NCI-H510A treated with DMSO at 0.1 percent for 48 hours (cell line): ENCODE results near the gene KANK4.
"Not testable (repeated sequence)": the region's sequence is repeated elsewhere in the genome, so short reads cannot be mapped to it uniquely, and the experiment has no call there.

Source experiments
- DNase-seq: peaks from one replicate; lab custom pipeline; 2025; lab: John Stamatoyannopoulos, UW

KANK4 gene

DNA sequence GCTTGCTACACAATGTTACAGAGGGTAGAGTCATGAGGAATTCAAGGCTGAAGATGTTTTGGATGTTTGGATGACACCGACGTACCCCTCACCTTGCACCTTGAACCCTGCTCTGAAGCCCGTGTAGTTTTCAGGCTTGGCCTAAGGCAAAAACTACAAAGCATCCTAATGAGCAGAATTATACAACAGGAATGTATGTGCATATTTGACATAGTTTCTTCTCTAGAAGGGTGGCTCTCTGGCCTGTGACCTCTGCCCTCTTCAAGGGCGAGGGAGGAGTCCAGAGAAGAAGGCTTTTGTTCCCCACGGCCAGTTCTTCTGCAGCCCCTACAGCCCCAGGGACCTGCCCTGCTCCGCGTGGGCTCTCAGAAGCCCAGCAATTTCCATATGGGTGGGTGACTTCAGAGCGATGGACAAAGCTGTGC is 81.3 kb downstream of the KANK4 start:
- no peak for DNase-seq

DNA sequence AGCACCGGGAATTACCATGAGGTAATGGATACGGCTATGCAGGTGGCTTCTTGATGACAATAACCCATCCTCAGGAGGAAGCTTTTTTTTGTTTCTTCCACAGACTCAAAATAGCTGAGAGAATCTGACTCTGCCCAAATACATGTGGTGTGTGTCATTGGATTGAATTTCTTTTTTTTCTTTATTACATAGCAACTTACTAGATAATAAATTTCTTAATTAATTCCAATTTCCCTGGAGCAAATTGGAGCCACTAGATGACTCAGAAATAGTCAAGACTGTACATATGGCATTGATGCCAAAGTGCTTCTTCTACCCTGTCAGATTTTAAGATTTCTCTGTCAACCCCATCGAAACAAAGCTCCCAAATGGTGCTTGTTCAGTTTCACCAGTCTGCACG is 81.9 kb downstream of the KANK4 start:
- DNase-seq, result no peak

DNA sequence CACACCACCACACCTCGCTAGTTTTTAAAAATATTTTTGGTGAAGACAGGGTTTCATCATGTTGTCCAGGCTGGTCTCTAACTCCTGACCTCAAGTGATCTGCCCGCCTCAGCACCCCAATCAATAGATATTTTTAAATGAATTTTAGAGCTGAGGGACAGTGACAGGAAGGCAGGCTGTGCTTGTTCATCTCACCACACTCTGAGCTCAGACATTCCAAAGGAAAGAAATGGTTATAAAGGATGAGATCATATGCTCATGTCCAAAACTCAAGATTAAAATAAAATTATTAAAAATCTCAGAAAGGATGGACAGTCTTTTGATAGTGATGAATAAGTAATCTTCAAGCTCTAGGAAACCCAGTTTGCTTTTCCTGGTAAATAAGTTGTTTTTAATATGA is 83.7 kb downstream of the KANK4 start:
- no peak for DNase-seq

DNA sequence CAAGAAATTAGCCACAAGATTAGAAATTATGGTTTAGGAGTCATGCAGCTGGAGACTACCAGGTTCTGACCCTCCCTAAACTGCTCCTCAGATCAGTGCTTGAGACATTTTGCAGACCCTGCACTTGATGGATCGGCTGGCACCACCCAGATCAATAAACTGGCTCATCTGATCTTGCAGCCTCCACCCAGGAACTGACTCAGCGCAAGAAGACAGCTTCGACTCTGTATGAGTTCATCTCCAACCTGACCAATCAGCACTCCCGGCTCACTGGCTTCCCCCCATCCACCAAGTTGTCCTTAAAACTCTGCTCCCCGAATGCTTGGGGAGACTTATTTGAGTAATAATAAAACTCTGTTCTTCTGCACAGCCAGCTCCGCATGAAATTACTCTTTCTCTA is 84.5 kb downstream of the KANK4 start:
- no peak for DNase-seq

DNA sequence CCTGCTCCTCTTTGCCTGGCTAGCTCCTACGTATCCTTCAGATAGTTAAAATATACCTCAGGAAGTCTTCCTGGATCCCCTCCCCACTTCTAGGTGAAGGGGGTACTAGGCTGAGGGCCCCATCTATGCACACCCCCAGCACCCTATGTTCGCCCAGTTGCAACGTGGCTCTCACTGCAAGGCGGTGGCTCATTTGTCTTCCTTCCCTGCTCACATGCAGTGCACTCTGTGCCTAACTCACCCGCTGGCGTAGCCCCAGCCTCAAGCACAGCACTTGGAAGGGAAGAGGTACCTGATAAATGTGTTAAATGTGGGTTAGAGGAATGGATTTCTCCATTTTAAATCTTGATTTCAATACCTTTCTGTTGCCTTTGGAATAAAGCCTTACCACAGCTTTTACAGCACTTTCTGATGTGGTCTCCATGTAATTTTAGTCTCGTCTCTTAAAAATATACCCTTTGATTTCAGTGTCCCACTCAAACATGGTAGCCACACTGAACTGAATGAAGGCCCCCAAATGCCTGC is 85.2 kb downstream of the KANK4 start:
- no peak for DNase-seq

DNA sequence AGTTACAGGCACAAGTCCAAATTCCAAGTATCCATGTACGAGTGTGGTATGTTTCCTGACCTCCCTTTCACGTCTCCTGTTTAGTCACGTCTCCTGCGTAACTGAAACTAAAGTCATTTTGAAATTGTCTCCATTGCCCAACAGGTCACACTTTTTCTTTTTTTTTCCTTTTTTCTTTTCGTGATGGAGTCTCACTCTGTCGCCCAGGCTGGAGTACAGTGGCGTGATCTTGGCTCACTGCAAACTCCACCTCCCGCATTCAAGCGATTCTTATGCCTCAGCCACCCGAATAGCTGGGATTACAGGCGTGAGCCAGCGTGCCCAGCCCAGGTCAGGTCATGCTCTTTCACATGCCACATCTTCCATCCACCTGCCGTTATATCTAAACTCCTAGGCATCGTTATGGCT is 86.4 kb downstream of the KANK4 start:
- DNase-seq, result no peak

DNA sequence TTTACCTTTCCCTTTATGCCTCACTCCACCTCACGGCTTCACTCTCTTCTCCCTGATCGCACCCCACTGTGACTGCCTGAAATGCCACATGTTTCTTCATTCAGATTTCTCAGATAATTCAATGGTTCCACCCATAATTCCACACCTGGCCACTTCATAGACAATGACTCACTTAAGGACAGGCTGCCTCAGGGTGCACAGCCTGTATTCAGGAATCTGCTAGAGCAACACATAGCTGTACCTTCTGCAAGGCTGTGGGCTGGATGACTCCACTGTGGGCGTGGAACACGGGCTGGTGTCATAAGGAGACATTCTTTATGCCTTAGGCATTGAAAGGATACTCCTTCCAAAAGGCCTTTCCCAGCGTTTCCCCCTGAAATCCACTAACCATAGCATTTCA is 88.5 kb downstream of the KANK4 start:
- no peak for DNase-seq

DNA sequence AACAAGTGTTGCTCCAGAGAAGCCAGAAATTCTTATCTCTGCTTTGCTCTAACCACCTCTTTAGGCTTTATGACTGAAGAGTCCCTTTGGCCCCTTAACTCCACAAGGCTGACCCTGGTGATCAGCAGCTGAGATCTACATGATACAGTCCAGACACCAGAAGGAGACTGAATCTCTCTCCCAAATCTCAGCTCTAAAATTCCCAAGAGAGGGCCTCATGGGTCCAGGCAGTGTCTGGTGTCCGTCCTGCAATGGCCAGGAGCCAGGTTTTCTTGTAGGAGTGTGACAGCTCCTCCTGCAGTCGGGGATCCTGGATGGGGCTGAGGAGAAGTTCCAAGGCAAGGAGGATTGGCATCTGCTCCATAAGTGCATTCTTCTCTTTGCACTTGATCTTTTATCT is 89.3 kb downstream of the KANK4 start:
- no peak for DNase-seq

DNA sequence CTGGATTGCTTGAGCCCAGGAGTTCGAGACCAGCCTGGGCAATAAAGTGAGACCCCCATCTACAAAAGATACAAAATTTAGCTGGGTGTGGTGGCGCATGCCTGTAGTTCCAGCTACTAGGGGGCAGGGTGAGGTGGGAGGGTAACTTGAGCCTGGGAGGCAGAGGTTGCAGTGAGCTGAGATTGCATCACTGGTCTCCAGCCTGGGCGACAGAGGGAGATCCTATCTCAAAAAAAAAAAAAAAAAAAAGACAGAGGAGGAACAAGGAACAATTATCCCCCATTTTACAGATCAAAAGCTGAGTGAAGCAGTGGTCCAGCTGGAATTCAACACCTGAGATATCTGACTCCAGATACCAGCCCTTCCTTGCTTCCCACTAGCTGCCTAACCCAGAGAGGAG is 89.8 kb downstream of the KANK4 start:
- DNase-seq, result no peak

DNA sequence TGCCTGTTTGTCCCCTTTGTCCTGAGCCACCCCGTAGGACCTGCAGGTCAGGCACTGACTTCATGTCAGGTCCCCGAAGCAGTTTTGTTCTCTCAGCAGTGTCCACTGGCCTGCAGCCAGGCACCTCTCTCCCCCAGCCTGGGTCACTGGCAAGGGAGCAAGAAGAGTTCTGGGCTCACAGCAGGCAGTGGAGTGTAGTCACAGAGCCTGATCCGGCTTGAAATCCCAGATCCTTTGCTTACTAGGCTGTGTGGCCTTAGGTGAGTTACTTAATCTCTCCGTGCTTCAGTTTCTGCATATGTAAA is 90.4 kb downstream of the KANK4 start:
- no peak for DNase-seq

DNA sequence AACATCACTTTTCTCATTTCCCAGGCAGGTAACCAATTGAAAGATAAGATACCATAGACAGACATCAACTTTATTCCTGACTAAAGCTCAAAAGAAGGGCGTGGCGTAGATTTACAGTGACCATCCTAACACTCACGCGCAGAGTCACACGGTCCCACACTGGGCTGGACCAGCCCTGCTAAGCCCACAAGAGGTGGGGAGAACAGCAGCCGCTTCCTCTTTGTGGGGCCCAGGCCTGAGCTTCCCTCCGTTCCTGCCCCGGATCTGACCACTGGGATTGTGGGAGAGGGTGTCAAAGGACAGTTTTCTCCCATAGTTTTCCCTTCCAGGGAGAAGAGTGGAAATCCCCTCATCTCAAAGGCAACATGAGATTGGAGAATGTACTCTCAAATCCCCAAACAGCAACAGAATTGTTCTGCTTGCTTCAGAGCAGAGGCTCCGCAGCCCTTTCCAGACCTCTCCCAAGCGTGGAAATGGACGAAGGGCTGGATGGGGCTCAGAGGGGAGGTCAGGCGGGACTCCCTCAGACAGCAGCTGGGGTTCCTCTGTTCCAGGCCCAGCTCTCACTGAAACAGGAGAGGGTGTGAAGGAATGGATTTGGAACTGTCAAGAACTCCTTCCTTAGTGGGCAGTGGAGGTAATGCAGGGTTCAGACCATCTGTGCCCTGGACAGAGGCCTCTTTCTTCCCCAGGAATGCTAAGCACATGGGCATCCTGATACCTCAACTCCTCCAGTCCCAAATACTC is 90.9 kb downstream of the KANK4 start:
- DNase-seq, result no peak

DNA sequence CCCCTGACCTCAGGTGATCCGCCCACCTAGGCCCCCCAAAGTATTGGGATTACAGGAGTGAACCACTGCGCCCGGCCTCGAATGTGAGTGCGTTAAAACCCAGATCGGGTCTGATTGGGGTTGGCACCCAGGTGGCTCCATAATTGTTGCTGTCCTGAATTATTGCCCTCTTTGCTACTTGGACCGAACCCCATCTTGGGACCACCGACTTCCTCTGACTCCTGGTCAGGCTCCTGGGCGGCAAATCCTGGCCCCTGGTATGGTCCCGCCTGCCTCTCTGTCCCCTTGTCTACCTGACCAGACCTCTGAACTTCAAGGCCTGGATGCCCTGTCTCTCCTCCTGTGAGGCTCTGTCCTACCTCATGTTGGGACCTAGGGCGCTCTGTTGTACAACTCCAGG is 91.7 kb downstream of the KANK4 start:
- no peak for DNase-seq

DNA sequence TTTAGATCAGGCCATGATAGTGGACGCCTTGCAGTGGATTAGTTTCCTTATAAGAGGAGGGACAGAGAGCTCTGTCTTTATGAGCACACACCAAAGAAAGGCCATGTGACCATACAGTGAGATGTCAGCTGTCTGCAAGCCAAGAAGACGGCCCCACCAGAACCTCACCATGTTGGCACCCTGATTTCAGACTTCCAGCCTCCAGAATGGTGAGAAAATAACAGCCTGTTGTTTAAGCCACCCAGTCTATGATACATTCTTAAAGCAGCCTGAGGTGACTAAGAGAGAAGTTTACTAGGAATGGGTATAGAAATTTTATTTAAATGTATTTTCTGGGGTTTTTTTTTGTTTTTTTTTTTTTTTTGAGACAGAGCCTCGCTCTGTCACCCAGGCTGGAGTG is 95.1 kb downstream of the KANK4 start:
- no peak for DNase-seq

DNA sequence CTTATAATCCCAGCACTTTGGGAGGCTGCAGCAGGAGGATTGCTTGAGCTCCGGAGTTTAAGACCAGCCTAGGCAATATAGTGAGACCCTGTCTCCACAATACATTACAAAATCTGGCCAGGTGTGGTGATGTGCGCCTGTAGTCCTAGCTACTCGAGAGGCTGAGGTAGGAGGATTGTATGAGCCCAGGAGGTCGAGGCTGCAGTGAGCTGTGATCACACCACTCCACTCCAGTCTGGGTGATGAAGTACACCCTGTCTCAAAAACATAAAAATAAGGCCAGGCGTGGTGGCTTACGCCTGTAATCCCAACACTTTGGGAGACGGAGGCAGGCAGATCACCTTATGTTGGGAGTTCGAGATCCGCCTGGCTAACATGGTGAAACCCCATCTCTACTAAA is 96.9 kb downstream of the KANK4 start:
- no peak for DNase-seq

DNA sequence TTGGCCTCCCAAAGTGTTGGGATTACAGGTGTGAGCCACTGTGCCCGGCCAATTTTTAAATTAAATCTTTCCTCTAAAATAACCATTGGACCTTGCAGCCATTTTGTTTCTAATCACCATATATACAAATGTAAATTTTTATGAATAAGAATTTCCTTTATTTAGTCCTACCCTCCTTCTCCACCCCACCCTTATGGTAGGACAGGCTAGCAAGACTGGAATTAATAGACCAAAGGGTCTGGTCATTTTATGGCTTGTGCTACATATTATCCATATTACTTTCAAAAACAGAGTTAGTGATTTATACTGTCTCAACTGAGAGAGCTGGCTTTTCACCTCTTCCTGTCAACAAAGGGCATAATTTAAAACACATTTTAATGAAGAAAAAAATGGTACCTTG is 98.1 kb downstream of the KANK4 start:
- DNase-seq, result no peak

DNA sequence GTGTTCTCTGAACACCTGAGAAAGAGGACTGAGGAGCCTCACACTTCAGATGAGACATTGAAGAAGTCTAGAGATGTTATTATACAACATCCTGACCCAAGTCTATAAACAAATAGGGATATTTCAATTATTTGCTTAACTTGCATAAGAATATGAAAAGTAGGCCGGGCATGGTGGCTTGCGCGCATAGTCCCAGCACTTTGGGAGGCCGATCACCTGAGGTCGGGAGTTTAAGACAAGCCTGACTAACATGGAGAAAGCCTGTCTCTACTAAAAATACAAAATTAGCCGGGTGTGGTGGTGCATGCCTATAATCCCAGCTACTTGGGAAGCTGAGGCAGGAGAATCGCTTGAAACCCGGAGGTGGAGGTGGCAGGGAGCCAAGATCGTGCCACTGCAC is 98.8 kb downstream of the KANK4 start:
- DNase-seq, result not testable (repeated sequence)

DNA sequence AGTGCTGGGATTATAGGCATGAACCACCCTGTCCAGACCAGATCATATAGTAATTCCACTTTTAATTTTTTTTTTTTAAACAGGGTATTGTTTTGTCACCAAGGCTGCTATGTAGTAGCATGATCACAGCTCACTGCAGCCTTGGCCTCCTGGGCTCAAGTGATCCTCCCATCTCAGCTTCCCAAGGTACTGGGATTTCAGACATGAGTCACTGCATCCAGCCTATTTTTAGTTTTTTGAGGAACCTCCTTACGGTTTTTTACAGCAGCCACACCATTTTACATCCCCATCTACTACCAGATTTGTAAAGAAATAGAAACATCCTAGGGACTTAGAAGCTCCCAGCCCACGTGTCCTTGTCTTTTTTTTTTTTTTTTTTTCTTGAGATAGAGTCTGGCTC is 100.6 kb downstream of the KANK4 start:
- no peak for DNase-seq

DNA sequence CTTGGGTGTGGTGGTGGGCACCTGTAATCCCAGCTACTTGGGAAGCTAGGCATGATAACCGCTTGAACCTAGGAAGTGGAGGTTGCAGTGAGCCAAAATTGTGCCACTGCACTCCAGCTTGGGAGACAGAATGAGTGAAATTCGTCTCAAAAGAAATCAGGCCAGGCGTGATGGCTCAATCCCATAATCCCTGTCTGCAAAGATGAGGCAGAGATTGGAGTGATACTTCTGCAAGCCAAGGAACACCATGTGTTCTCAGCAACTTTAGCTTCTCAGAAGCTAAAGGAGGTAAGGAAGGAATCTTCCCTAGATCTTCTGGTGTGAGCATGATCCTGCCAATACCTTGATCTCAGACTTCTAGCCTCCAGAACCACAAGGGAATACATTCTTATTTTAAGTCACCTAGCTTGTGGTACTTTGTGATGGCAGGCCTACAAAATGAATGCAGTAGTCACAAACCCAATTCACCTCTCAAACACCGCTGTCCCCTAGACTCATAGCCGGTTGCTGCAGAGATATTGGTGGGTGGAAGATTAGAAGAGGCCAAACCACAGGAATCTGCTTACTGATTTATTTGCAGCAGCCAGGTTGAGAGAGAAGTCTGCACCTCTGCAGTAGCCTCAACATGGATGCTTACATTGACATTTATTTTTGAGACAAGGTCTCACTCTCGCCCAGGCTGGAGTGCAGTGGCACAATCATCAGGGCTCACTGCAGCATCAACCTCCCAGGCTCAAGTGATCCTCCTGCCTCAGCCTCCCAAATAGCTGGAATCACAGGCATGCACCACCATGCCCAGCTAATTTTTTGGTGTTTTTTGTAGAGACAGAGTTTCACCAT is 105.9 kb downstream of the KANK4 start:
- no peak for DNase-seq

DNA sequence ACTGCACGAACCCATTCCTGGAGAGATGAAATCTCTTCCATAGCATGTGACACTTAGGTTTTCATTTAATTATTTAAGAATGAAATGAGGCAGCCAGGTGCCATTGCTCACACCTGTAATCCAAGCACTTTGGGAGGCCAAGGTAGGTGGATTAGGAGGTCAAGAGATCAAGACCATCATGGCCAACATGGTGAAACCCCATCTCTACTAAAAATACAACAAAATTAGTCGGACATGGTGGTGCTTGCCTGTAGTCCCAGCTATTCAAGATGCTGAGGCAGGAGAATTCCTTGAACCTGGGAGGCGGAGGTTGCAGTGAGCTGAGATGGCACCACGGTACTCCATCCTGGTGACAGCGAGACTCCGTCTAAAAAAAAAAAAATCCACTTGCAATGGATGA is 106.8 kb downstream of the KANK4 start:
- DNase-seq, result no peak

DNA sequence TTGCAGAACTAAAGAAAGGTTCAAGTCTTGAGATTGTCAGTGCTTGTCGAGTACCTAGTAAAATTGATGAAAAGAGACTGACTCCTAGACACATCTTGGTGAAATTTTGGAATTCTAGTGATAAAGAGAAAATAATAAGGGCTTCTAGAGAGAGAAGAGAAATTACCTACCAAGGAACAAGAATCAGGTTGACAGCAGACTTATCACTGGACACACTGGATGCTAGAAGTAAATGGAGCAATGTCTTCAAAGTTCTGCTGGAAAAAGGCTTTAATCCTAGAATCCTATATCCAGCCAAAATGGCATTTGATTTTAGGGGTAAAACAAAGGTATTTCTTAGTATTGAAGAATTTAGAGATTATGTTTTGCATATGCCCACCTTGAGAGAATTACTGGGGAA is 108.3 kb downstream of the KANK4 start:
- DNase-seq, result no peak

DNA sequence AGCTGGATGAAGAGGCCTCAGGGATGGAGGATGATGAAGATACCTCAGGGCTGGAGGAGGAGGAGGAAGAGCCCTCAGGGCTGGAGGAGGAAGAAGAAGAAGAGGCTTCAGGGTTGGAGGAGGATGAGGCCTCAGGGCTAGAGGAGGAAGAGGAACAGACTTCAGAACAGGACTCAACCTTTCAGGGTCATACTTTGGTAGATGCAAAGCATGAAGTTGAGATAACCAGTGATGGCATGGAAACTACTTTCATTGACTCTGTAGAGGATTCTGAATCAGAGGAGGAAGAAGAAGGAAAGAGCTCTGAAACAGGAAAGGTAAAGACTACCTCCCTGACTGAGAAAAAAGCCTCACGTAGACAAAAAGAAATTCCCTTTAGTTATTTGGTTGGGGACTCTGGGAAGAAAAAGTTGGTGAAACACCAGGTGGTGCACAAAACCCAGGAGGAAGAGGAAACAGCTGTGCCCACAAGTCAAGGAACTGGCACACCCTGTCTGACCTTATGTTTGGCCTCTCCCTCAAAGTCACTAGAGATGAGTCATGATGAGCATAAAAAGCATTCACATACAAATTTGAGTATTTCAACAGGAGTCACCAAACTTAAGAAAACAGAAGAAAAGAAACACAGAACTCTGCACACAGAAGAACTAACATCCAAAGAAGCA is 109.2 kb downstream of the KANK4 start:
- no peak for DNase-seq

DNA sequence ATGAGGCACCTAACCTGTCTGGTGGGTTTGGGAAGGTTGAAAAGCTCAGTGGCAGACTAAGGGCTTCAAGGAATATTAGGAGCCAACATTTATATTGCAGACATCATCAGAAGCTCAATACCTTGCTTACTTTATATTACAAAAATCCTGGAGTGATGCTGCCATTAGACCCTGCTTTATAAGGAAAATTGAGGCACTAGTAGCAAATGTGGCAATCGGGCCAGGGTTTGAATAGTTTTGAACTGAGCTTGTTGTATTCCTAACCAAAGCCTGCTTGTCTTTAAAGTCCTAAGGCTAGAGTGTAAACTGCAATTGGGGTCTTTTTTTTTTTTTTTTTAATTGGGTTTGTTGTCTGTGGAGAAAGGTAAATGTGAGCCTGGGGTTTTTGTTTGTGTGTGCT is 110.3 kb downstream of the KANK4 start:
- no peak for DNase-seq

DNA sequence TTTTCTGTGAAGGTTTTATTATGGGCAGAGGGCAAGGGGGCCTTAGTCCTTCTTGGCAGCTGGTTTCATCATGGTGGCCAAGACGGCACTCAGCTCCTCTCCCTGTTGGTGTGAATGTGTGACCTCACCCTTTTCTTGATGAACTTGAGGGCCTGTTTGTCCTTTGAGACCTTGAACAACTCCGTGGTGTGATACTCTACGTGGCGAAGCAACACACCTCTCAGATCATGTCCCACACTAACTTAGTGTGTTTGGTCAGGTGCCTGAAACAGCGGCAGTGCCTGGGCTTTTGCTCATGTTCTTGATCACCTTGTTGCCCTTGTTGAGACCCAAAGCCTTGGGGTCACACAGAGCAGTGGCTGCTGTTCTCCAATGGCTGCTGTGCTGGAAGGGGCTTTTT is 111.1 kb downstream of the KANK4 start:
- no peak for DNase-seq
